Measurements from ENCODE around the gene FAM184A.
"Not testable (repeated sequence)": the region's sequence is repeated elsewhere in the genome, so short reads cannot be mapped to it uniquely, and the experiment has no call there.

The FAM184A gene, protein sequence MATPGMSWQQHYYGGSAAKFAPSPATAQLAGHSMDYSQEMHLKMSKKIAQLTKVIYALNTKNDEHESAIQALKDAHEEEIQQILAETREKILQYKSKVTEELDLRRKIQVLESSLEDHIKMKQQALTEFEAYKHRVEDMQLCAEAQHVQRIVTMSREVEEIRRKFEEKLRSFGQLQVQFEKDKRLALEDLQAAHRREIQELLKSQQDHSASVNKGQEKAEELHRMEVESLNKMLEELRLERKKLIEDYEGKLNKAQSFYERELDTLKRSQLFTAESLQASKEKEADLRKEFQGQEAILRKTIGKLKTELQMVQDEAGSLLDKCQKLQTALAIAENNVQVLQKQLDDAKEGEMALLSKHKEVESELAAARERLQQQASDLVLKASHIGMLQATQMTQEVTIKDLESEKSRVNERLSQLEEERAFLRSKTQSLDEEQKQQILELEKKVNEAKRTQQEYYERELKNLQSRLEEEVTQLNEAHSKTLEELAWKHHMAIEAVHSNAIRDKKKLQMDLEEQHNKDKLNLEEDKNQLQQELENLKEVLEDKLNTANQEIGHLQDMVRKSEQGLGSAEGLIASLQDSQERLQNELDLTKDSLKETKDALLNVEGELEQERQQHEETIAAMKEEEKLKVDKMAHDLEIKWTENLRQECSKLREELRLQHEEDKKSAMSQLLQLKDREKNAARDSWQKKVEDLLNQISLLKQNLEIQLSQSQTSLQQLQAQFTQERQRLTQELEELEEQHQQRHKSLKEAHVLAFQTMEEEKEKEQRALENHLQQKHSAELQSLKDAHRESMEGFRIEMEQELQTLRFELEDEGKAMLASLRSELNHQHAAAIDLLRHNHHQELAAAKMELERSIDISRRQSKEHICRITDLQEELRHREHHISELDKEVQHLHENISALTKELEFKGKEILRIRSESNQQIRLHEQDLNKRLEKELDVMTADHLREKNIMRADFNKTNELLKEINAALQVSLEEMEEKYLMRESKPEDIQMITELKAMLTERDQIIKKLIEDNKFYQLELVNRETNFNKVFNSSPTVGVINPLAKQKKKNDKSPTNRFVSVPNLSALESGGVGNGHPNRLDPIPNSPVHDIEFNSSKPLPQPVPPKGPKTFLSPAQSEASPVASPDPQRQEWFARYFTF

DNA sequence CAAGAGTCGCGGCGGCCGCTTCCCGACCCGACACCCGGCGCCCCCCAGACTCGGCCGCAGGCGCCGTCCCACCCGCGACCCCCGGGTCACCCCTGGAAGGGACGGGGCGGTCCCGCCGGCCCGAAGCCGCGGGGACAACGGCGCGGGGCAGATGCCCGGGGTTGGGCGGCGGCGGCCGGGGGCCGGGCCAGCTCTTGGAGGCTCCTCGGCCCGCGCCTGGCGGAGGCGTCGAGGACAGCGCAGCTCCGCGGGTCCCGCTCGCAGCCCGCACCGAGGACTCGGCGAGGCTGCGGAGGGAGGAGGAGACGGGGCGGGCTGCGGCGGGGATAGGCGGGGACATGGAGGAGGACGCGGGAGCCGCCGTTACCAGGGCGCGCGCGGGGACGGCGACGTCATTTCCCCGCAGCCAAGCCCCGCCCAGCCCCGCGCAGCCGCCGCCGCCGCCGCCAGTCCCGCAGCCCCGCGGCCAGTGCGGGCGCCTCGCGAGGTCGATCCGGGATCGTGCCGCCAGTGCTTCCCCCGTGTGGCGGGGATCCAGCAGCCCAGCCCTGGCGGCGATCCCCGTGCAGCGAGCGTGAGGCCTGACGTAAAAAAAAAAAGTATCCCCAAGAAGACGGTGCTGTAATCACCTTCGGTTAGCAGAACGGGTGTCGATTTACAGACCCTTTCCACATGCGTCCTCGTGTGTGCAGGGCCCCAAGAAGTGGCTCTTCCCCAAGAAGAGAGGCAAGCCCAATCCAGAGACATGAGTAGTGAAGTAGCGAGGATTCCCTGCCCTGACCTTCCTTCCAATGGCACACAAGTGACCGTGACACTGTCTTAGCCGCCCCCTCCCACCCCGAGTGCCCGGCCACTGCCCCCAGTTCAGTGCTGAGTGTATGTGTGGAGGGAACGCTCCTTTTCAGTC is at the start of gene FAM184A:
Gene FAM184A (minus strand): TSS at position 289 of the 907 bp plus-strand sequence. CDS start 365 bp downstream, outside the sequence.
- peak; percentile 75 for DNase-seq

DNA sequence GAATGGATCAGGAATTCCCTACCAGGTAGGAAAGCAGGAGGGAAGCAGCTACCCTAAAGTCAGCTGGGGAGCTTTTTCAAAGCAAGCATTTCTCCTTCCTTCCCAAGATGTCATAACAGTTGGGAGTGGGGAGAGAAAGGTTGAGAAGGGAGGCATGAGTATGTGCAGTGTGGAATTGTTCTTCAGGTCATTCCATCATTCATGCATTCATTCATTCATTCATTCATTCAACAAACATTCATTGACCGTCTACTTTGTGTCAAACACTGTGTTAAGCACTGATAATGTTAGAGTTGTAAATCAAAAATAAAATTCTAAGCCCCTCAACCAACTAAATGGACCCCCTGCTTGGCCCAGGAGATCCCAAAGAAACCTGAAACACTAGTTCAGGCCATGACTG is 49.2 kb upstream of the FAM184A start:
- DNase-seq, result no peak

DNA sequence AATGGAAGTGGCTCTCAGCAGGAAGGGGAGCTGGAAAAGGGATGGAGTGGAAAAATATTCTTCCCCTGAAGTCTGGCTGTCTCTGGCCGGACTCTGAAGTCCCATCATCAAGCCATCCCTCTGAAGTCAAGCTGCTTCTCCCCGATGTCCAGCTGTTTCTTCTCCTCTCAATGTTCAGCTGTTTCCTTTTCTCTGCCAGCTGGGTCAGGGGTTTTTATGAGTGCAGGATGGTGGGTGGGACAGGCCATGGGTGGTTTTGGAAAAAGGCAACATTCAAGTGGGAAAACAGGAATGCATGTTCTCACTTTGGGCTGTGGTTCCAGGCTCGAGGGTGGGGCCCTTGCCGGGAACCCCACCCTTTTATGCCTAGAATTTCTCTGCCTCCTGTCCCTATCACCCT is 48.4 kb upstream of the FAM184A start:
- no peak for DNase-seq

DNA sequence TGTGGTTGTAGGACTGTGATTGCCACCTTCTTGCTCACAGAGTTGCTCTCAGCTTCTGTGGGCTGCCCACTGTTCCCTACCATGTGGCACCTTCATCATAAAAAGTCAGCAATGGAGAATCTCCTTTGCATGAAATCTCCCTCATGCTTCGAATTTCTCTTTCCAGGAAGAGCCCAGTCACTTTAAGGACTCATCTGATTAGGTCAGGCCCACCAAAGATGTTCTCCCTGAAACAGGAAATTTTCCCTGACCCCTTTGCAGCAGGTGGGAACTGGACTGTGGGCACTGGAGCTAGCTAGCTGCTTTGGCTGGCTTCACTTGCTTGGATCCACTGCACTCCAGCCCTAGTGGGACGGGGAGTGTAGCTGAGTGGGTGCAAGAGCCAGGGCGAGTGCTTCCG is 47.7 kb upstream of the FAM184A start:
- no peak for DNase-seq

DNA sequence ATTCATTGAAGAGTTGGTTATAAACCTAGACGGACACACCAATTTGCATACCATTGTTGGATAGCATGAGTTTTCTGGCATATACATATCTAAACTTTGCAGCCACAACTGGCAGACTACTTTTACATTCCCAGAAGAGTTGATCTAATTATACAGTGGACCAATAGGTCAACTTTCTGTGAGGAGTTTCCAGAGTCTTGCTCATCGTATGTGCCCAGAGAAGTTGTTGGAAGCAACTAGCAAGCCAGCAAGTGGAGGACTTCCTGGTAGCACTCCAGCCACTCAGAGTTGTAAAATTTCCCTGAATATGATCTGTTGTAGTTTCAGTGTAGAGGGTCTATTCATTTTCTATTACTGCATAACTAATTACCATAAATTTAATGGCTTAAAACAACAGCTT is 47.1 kb upstream of the FAM184A start:
- no peak for DNase-seq

DNA sequence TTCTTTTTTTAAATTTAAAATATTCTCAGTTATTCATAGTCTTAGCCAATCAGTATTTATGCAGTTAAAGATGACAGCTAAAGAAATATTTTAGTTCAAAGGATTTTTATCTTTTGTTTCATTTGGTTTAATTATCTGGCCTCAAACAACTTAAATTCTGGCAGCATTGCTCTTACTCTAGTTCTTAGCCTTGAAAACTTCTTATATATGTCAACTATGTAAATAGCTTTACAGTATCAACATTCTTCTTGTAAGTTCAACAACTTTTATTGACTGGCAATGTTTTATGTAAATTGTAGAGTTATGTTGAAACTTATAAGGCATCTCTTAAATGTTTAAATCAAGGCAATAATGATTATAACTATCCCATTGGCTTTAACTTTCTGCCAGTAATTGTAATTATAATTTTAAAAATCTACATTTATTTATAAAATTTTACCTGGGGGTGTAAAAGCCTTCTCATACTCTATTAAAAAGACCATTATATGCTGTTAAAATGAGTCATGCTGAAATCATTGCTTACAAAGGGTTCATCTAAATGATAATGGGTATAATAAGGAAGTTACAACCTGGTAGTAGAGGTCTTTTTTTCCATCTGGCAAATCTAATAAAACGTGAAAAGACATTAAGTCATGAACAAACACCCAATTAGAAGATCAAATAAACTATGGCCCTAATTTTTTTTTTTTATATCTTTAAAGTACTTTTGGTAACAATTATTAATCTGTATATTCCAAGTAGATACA is 45.8 kb upstream of the FAM184A start:
- DNase-seq, result no peak

DNA sequence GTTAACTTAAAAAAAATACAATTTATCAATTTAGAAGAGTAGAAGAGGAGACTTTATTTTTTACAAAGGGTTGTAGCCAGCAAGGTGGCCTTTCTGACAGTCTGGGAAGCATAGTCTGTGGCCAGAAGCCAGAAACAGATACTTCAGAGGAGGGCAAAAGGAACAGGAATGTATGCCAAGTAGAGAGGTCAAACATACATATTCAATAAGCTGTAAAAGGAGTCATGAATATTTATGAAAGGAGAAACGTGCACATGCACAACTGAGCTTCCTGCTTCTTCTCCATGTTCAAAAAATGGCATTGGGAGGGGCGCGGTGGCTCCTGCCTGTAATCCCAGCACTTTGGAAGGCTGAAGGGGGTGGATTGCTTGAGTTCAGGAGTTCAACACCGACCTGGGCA is 43.9 kb upstream of the FAM184A start:
- no peak for DNase-seq

DNA sequence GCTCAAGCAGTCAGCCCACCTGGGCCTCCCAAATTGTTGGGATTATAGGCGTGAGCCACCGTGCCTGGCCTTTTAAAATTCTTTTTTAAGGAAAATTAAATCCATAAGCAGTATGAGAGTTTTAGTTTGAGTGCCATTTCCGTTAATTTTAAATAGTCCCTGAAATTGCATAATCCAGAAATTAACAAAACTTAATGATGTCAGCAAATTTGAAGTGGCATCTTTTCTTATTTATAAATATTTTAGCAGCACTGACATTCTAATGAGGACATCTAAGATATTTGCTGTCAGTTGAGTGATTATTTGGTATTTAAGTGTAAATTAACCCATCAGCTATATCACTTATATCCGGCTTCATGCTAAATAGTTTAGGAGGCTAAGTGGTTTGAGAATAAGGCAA is 42.9 kb upstream of the FAM184A start:
- no peak for DNase-seq

DNA sequence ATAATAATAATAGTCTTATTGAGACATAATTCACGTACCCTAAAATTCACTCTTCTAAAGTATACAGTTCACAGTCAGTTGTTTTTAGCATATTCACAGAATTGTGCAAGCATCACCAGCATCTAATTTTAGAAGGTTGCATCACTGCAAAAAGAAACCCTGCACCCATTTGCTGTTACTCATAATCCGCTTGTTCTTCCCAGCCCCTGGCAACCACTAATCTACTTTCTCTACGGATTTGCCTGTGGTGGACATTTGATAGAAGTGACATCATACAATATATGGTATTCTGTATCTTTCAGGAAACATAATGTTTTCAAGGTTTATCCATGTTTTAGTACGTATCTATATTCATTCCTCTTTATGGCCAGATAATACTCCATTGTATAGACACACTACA is 41.5 kb upstream of the FAM184A start:
- DNase-seq, result no peak

DNA sequence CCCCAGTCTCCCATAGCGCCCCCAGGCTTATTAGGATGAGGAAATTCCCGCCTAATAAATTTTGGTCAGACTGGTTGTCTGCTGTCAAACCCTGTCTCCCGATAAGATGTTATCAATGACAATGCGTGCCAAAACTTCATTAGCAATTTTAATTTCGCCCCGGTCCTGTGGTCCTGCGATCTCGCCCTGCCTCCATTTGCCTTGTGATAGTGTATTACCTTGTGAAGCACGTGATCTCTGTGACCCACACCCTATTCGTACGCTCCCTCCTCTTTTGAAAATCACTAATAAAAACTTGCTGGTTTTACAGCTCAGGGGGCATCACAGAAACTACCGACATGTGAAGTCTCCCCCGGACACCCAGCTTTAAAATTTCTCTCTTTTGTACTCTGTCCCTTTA is 40.6 kb upstream of the FAM184A start:
- DNase-seq, result not testable (repeated sequence)

DNA sequence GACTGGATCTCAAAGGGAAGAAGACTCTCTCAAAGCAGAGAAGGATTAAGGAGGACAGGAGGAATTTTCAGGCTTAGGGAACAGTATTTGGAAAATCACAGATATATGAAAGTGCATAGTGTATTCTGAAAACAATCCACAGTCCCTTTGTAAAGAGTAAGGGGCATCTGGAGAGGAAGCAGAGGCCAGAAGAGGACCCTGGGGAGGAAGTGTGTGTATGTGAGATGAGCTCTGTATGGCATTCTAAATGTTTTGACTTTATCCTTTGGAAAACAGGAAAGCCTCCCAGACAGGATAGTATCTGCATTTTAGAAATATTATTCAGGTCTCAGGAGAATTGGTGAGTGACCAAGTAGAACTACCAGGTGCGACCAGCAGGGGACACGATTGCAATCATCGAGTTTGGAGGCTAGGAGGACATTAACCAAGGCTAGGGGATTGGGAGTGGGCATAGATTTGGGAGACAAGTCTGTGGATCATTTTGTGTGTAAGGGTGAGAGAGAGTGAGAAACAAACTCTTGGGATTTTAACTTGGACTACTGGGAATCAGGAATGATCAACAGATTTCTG is 38.3 kb upstream of the FAM184A start:
- DNase-seq, result no peak

DNA sequence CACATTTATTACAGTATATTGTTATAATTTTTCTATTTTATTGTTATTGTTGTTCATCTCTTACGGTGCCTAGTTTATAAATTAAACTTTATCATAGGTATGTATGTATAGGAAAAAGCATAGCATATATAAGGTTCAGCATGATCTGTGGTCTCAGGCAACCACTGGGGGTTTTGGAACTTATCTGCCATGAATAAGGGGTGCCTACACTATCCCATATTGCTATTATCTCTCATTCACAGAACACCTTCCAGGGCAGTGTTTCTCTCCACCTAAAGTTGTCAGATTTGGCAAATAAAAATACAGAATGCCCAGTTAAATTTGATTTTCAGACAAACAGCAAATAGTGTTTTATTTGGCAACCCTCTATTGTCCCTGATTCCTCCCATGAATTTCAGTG is 35.5 kb upstream of the FAM184A start:
- no peak for DNase-seq

DNA sequence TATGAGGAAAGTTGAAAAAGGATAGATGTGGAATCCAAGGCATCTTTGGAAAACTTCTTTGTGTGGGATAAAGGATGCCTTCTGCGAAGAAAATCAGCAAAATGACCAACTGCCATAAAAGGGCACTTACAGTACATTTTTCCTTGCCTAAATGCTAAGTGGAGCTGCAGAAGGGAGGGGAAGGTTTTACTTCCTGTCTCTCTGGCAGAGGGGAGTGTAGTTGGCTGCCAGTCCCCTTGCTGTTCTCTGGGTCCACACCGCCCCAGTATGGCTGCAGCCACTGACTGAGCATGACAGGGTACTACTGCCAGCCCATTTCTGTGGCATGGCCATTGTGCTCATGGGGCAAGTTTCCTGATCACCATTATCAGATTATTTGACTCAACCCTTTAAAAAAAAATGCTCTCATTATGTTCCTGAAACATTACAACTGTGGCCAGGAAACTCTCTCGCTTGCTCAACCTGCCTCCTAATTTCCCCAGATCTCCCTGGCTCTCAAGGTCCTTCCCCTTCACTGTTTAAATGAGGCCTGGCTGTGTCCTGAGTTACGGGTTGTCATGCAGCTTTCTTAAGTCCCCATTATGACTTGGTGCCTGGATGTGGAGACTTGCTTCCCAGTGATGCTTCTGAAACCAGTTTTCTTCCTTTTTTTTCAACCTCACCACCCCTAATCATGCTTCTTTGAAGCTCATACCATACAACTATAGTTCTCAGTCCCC is 34.5 kb upstream of the FAM184A start:
- DNase-seq, result no peak

DNA sequence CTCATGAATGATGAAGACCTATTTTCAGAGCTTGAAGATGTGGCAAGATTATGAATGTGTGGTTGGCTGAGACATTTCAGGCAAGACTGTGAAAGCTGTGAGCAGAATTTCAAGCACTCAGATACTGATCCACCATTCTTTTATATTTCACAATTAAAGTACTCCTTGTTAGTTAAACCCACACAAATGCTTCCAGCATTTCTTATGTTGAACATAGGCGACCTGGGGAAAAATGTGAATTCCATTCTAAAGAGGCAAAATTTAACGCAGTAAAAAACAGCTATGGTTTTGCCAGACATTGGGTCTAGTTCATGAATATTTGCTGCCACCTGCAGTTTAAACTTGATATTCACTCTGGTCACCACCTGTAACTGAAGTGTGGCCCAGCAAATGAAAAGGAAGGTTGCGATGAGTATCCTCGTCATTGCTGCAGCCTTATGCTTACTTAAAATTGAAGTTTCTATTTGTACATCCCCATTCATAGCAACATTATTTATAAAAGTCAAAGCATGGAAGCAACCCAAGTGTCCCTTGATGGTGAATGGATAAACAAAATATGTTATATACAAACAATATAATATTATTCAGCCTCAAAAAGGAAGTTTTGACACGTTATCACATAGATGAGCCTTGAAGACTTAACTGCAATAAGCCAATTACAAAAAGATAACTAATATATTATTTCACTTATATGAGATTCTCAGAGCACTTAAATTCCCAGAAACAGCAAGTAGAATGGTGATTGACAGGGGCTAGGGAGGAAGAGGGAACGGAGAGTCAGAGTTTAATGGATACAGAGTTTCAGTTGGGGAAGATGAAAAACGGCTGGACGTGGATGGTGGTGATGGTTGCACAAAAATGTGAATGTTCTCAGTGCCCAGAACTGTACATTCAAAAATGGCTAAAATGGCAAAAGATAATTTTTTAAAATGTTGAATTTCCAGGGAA is 32.4 kb upstream of the FAM184A start:
- peak; percentile 23 for DNase-seq

DNA sequence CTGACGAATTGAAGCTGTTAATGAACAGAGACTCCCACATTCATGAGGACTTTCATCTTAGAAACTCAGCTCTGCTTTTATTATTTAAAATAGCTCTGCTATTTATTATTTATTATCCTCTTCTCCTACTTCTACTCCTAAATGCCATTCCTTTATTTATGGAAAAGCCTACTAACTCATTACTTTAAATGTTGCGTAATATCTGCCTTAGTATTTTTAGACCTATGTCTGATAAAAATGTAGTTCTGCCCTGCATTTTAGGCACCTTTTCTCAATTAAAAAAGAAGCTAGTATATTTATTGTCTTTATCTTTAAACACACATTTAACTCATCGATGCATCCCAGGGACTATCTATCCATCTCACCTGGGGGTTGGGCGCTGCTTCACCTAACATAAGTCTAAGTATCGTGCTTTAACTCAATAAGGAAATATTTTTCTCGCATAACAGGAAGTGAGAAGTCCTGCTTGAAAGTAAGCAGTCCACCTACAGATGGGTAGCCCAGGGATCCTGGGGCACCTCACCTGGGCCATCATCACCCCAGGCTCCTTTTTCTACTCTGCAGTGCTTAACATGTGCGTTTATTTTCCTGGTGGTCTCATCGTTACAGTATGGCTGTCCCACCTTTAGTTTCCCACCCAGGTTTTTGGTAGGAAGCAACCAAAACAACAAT is 31.3 kb upstream of the FAM184A start:
- DNase-seq, result no peak

DNA sequence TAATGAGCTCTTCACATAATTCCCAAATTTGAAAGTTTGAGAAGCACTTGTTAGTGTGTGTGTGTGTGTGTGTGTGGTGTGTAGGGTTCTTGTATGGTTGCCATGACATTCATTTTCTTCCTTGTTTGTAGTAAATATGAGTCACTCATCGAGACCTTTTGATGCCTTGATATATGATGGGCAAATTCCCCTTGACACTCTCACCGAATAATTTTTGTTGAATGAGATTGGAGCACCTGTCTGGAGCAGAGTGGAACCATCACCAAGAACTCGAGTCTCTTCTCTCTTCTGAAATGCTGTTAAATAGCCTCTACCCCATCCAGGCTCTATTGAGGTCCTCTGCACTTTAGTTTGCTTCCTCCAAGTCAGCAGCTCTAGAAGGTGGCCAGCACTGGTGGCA is 29.6 kb upstream of the FAM184A start:
- DNase-seq, result no peak

DNA sequence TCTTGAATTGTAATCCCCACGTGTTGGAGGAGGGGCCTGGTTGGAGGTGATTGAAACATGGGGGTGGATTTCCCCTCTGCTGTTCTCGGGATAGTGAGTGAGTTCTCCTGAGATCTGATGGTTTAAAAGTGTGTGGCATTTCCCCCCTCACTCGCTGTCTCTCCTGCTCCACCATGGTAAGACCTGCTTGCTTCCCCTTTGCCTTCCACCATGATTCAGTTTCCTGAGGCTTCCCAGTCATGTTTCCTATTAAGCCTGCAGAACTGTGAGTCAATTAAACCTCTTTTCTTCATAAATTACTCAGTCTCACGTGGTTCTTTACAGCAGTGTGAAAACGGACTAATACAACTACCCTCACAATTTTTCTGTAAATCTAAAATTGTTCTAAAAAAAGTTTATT is 26.8 kb upstream of the FAM184A start:
- no peak for DNase-seq

DNA sequence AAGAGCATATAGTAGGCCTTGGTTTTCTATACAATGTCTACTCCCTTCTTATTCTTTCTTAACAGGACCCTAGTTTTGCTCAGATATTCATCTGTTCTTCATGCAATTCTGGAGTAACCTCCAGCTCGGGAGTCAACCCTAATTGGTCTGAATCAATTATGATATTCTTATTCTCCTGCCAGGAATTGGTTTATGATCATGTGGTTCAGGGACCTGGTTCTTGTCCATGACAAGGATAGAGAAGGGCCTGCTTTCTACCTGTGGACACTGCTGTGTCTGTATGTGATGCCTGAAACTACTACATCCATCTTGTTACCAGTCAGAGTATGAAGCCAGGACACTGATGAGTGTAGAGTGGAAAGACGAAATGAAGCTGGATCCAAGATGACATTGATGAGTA is 24.4 kb upstream of the FAM184A start:
- no peak for DNase-seq

DNA sequence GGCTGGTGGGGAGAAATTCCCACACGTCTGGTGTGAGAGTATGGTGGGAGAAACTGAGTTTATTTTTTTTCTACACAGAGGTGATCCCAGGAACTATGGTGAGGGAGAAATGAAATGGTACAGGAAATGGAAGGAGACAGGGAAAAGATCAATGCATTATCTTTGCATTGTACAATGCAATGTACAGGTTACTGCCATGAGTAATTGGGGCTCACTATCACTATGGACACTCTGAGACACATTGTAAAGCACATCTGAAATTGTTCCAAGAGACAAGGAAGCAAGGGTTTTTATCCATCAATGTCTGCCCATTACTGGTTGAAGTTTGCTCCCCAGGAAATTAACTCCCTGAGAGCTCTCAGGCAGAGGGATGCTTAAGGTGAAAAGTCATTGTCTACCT is 21.7 kb upstream of the FAM184A start:
- DNase-seq, result no peak
